NCI-H1092 treated with DMSO at 0.1 percent for 48 hours (cell line): Measurements from ENCODE around the gene SOS1.
"Not testable (repeated sequence)": the region's sequence is repeated elsewhere in the genome, so short reads cannot be mapped to it uniquely, and the experiment has no call there.

Experiments
- DNase-seq: peaks from one replicate; lab custom pipeline; 2025; lab: John Stamatoyannopoulos, UW

SOS1 gene

GRCh38 chr2:38968021-38968420 is 152.8 kb downstream of the SOS1 start:
- no peak for DNase-seq

GRCh38 chr2:38966678-38967077 is 154.2 kb downstream of the SOS1 start:
- DNase-seq: no peak

DNA sequence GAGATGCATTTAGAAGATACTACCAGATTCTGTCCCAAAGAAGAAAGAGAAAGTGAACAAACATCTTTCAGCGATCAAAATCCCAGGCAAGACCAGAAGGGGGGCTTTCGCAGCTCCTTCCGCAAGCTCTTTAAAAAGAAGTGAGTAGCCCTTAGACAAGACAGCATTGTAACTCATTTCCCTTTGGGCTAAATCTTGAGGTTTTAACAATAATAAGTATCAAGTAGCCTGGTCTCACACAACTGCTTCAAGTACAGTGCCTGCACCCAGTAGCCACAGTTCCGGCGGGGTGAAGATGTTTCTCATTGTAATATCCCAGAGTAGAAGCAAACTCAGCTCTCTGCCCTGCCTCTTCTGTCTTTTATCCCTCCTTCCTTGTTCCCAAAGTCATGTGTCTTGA is 154.8 kb downstream of the SOS1 start:
- DNase-seq: no peak

DNA sequence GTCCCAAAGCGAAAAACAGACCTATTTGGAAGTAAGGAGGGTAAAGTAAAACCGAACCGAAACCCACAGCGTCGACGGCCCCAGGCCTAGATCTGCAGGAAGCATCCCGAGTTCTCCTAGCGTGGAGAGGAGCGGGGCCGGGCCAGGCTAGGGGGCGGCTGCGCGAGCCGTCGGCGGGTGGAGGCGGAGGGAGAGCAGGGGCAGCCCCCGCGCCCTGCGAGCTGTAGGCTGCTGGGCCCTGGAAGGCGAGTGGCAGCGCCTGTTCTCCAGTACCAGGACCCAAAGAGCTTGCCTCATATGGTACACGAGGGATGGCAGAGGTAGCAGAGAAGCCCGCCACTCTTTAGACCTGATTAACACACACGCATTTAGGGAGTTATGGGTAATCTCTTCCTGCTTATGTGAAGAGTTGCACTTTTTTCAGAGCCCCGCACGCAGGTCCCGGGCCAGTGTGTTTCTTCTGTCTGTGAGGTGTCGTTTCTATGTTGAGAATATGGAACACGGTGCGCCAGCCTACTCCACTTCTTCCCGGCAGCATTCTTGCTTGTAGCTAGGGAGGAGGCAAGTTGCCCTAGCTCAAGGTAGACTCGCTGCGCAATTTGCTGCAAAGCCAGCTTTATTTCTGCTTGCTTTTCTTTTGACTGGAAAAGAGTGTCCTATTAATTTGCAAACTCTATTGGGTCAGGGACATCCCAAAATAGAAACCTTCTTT is 160.1 kb downstream of the SOS1 start:
- DNase-seq: no peak

- peak; percentile 16 for DNase-seq
Measured at GRCh38 chr2:38959938-38960608, 160.8 kb downstream of the SOS1 start.

GRCh38 chr2:38959466-38959865 is 161.4 kb downstream of the SOS1 start:
- no peak for DNase-seq

DNA sequence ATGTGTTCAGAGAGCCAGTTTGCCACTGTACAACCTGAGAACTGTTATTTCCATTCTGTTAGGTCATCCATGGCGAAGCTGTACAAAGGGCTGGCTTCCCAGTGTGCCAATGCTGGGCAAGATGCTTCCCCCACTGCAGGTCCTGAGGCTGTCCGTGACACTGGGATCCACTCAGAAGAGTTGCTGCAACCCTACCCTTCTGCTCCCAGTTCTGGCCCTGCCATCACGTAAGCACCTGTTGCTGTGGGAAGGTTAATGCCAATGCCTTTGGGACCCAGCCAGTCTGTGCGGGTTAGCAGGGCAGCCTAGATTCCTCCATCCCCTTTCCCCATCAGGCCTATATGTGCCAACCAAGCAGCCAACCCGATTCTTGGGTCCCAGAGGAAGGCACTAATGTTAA is 162.9 kb downstream of the SOS1 start:
- no peak for DNase-seq

DNA sequence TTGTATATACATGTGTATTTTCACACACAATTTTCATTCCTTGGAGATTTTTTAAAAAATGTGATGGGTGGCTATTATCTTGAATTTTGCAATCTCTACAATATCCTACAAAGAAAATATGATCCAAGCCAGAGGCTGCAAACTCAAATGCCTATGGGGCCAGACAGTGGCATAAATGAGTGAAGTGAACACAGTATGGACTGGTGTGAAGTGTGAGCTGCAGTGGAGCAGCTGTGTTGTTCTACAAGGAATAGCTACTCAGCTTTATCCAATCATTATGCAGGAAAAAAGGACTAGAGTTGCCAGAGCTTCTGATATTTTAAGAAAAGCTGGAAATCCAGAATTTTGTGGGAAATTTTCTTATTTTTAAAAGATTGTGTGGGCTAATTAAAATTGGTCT is 169.1 kb downstream of the SOS1 start:
- no peak for DNase-seq

DNA sequence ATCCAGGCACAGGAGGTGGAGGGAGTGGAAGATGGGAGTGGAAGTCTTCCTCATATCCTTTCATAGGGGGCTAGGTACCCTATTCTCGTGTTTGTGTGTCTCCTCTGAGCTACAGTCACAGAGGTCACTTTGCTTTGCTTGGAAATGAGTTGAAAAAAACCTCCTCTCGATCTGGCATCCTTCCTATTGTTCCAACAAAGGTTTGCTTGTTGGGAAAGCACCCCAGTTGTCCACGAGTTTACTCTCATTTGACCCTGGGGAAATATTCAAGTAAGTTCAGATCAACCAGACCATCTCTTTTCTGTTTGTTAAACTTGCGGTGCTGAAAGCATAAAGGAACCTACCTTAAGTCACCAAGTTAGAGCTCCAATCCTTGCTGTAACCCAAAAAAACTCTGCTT is 171.9 kb downstream of the SOS1 start:
- DNase-seq: no peak

- no peak for DNase-seq
Measured at GRCh38 chr2:38948387-38948882, 172.4 kb downstream of the SOS1 start.

- peak; percentile 42 for DNase-seq
Measured at GRCh38 chr2:38947241-38948239, 173.3 kb downstream of the SOS1 start.

- DNase-seq: no peak
Measured at GRCh38 chr2:38945911-38946310, 174.9 kb downstream of the SOS1 start.

DNA sequence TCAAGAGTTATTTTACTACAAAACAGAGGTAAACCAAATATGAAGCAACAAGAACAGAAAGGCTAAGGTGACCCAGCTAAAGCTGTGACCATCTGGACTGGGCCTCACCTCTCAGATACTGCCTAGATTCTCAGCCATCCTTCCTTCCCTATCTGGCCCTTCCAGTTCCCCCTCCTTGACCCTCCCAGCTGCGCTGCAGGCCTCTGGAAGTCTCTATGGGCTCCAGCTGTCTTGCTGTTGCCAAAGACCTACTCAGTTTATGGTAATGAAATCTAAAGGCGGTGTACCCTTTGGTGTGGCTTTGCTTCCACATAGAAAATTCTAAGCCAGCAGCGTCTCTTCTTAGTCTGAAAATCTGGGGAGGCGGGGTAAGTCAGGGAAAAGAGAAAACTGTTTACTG is 175.5 kb downstream of the SOS1 start:
- DNase-seq: no peak

DNA sequence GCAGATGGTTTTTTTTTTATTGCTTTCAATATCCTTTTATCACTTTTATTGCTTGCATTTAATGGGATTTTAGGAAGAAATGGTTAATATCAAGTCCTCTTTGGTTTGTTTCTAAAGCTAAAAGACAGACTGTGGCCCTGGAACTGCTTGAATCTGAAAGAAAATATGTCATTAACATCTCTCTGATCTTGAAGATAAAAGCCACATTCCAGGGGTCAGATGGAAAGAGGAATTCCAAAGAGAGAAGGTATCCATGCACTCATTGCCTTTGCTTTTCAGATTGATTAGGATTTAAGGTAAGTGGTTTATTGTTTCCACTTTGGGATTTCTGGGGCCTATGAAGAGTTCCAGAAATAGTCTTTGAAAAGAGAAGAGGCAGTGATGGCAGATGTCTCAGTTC is 177.1 kb downstream of the SOS1 start:
- DNase-seq: no peak

DNA sequence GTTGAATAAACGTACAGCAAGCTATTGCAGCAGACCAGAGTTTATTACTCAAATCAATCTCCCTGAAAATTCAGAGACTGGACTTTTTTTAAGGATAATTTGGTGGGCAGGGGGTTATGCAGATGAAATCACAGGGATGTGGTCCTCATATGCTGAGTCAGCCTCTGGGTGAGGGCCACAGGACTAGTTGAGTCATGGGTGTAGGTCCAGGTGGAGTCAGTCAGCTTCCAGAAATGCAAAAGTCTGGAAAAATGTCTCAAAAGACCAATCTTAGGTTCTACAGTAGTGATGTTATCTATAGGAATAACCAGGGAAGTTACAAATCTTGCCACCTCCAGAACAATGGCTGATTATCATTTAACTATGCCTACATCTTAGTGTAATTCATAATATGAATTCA is 180.1 kb downstream of the SOS1 start:
- DNase-seq: no peak

GRCh38 chr2:38937548-38937947 is 183.3 kb downstream of the SOS1 start:
- DNase-seq: no peak

GRCh38 chr2:38936516-38936915 is 184.3 kb downstream of the SOS1 start:
- not testable (repeated sequence) for DNase-seq

DNA sequence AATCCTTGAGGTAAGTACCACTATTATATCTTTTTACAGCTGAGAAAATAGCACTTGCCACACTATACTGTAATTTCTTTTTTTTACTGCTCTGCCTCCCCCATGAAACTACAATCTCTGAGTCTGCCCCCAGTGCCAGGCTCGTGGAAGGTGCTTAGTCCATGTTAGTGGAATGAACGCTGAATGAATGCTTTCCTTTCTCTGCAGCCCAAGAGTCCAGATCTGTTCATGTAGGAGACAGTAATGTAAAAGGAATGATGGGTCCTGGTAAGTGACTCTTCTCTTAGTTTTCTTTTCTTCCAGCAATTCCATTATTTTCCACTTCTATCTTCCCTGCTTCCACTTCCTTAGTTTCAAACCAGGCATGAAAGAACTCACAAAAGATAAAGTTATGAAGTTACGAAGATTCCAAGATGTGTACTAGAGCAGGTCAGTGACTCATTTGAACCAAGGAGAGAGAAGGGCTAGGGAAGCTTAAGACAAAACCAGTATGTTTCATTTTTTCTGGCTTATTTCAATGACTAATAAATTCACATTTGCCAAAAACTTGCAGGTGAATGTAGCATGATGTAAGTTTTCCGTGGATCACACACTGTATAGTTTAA is 185.2 kb downstream of the SOS1 start:
- no peak for DNase-seq

DNA sequence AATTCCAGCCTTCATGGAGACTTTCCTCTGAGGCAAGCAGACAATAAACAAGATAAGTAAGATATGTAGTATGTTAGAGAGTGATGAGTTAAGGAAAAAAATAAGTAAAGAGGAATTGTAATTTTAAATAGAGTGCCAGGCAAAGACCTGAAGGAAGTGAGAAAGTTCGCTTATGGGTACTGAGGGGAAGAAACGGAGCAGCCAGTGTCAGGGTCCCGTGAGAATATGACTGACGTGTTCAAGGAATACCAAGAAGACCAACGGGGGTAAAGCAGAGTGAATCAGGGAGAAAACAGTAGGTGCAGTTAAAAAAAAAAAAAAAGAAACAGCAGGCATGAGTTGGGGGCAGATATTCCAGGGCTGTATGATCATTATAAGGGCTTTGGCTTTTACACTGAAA is 186.1 kb downstream of the SOS1 start:
- no peak for DNase-seq

DNA sequence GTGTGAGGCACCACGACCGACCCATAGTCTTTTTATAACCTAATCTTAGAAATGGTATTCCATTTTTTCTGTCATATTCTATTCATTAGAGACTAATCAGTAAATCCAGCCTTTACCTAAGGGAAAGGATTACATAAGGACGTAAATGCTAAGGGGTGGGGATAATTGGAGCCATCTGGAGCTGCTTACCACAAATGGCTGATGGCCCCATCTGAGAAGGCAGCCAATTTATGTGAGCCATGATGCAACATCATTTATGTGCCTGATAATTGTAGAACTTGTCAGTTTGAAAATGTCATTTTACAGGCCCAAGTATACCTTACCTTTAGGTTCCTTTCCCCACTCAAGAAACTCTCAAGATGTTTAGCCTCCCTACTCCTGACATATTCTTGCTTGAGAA is 187.2 kb downstream of the SOS1 start:
- DNase-seq: no peak

GRCh38 chr2:38932586-38932985 is 188.3 kb downstream of the SOS1 start:
- DNase-seq: no peak
